Measurements from ENCODE around the gene CHST11. TPM values are rescaled to one million over a fixed set of nuclear protein-coding genes. Genes with fewer than 3 reads are reported as not detected.

Gene CHST11
- total RNA-seq, 2 experiments from 2014 or later, result 53.4 to 53.6 TPM

DNA sequence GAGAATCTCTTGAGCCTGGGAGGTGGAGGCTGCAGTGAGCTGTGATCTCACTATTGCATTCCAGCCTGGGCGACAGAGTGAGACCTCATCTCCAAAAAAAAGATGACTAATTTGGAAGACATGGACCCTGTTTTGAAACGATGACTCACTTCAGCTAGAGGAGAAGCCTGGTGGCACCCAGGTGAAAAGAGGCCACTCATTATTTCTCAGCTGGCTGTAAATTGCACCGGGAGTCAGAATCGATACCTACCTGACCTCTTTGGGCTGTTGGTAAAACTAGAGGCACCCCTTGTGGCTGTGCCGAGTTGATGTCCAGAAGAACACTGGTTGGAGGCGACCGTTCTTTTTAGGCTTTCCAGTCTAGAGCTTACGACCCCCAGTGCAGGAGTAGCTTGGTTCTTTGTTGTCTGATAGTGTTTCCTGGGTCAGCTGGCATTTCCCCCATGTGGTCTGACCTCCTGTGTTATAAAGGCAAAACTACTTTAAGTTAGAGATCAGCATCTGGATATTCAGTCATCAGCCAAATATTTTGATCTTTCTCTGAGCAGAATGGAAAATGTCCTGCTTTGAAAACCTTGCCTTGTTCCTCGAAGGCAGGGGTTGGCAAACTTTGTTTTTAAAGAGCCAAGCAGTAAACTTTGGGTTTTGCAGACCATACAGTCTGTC, 93.2 kb downstream of the CHST11 start:
- Mint-ChIP-seq H3K27me3 (no peaks in the 10 kb centered on the region), H3K4me3 (no peak overlapping the region), H3K27ac (no peak overlapping the region), H3K9me3 (peaks cover 4% of the 10 kb centered on the region), H3K4me1 (ENCODE audit: low read depth) (peaks cover 82% of the 10 kb centered on the region), H3K36me3 (ENCODE audit: low read depth) (no peaks in the 10 kb centered on the region)
- Histone ChIP-seq H3K27me3 (ENCODE audit: control insufficient read depth in 1 of 2, insufficient read depth in 2 of 2, low read length in 2 of 2) (no peaks in the 10 kb centered on the region), H3K4me3 (ENCODE audit: low read length) (no peak overlapping the region), H3K9me3 (ENCODE audit: control insufficient read depth in 1 of 2, insufficient read depth in 1 of 2, low read length in 2 of 2) (no peaks in the 10 kb centered on the region), H3K27ac (ENCODE audit: low read depth in 1 of 2, low read length in 2 of 2) (no peak overlapping the region), H3K36me3 (ENCODE audit: insufficient read depth, low read length) (no peaks in the 10 kb centered on the region), H3K4me1 (ENCODE audit: insufficient read depth, low read length) (peaks cover 32% of the 10 kb centered on the region)
- DNase-seq, result no peak
- CTCF ChIA-PET, result no interaction called here
- no peak for ATAC-seq (ENCODE audit: poor library complexity)
- POLR2A ChIA-PET, result no interaction called here
- intact Hi-C loops (cut with DNase I, micrococcal nuclease), result no loop called here
- TF ChIP-seq, protein P1, sequence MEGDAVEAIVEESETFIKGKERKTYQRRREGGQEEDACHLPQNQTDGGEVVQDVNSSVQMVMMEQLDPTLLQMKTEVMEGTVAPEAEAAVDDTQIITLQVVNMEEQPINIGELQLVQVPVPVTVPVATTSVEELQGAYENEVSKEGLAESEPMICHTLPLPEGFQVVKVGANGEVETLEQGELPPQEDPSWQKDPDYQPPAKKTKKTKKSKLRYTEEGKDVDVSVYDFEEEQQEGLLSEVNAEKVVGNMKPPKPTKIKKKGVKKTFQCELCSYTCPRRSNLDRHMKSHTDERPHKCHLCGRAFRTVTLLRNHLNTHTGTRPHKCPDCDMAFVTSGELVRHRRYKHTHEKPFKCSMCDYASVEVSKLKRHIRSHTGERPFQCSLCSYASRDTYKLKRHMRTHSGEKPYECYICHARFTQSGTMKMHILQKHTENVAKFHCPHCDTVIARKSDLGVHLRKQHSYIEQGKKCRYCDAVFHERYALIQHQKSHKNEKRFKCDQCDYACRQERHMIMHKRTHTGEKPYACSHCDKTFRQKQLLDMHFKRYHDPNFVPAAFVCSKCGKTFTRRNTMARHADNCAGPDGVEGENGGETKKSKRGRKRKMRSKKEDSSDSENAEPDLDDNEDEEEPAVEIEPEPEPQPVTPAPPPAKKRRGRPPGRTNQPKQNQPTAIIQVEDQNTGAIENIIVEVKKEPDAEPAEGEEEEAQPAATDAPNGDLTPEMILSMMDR (IDR thresholded peaks at IDR 0.05), result no peak

- Histone ChIP-seq H3K4me3 (ENCODE audit: low read length) (no peak overlapping the region), H3K27me3 (ENCODE audit: control insufficient read depth in 1 of 2, insufficient read depth in 2 of 2, low read length in 2 of 2) (no peaks in the 10 kb centered on the region), H3K9me3 (ENCODE audit: control insufficient read depth in 1 of 2, insufficient read depth in 1 of 2, low read length in 2 of 2) (no peaks in the 10 kb centered on the region), H3K27ac (ENCODE audit: low read depth in 1 of 2, low read length in 2 of 2) (no peak overlapping the region), H3K36me3 (ENCODE audit: insufficient read depth, low read length) (no peaks in the 10 kb centered on the region), H3K4me1 (ENCODE audit: insufficient read depth, low read length) (peaks cover 25% of the 10 kb centered on the region)
- CTCF ChIA-PET, result no interaction called here
- ATAC-seq (ENCODE audit: poor library complexity), result no peak
- no peak for DNase-seq
- no peak overlapping the region for H3K4me3 Mint-ChIP-seq
- intact Hi-C loops (cut with DNase I, micrococcal nuclease), result no loop called here
- peaks cover 4% of the 10 kb centered on the region for H3K9me3 Mint-ChIP-seq
- no peaks in the 10 kb centered on the region for H3K36me3 Mint-ChIP-seq (ENCODE audit: low read depth)
- TF ChIP-seq, protein P1 (IDR thresholded peaks at IDR 0.05), result no peak
- peaks cover 82% of the 10 kb centered on the region for H3K4me1 Mint-ChIP-seq (ENCODE audit: low read depth)
- no peak overlapping the region for H3K27ac Mint-ChIP-seq
- POLR2A ChIA-PET, result no interaction called here
- H3K27me3 Mint-ChIP-seq, result no peaks in the 10 kb centered on the region
Observed at GRCh38 chr12:104551313-104551931, 94.7 kb downstream of the CHST11 start.

DNA sequence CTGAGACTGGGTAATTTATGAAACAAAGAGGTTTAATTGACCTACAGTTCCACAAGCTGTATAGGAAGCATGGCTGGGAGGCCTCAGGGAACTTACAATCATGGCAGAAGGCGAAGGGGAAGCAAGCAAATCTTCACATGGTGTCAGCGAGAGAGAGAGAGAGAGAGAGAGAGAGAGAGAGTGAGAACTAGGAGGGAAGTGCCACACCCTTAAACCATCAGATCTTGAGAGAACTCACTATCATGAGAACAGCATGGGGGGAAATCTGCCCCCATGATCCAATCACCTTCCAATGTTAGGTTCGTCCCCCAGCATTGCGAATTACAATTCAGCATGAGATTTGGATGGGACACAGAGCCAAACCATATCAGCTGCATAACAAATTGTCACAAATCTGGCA, 96.7 kb downstream of the CHST11 start:
- DNase-seq, result peak in 1 of 14 experiments; percentile 18
- TF ChIP-seq, protein P1 (IDR thresholded peaks at IDR 0.05), result no peak
- Histone ChIP-seq H3K27me3 (ENCODE audit: control insufficient read depth in 1 of 2, insufficient read depth in 2 of 2, low read length in 2 of 2) (no peaks in the 10 kb centered on the region), H3K4me3 (ENCODE audit: low read length) (no peak overlapping the region), H3K27ac (ENCODE audit: low read depth in 1 of 2, low read length in 2 of 2) (no peak overlapping the region), H3K9me3 (ENCODE audit: control insufficient read depth in 1 of 2, insufficient read depth in 1 of 2, low read length in 2 of 2) (no peaks in the 10 kb centered on the region), H3K36me3 (ENCODE audit: insufficient read depth, low read length) (no peaks in the 10 kb centered on the region), H3K4me1 (ENCODE audit: insufficient read depth, low read length) (peaks cover 22% of the 10 kb centered on the region)
- ATAC-seq (ENCODE audit: poor library complexity), result no peak
- peaks cover 66% of the 10 kb centered on the region for H3K4me1 Mint-ChIP-seq (ENCODE audit: low read depth)
- peaks cover 4% of the 10 kb centered on the region for H3K36me3 Mint-ChIP-seq (ENCODE audit: low read depth)
- H3K4me3 Mint-ChIP-seq, result no peak overlapping the region
- ChIA-PET CTCF (no interaction called here), POLR2A (no interaction called here)
- no peaks in the 10 kb centered on the region for H3K27me3 Mint-ChIP-seq
- peak overlapping the region; percentile 19 for H3K27ac Mint-ChIP-seq
- intact Hi-C loops (cut with DNase I, micrococcal nuclease), result no loop called here
- peaks cover 4% of the 10 kb centered on the region for H3K9me3 Mint-ChIP-seq

Data from CD4-positive, alpha-beta T cell (primary cell).